NB4 (cell line): Measurements from ENCODE around the gene C1orf174.

ENCODE experiments used
- CTCF ChIP-seq: IDR thresholded peaks from one replicate; pipeline ENCODE4 v1.5.1; 2012; ENCODE audit warnings: low read depth, low read length
- MYC ChIP-seq: IDR thresholded peaks from 2 replicates; pipeline ENCODE4 v1.6.1; 2011; ENCODE audit warnings: low read depth, low read length
- POLR2A ChIP-seq: IDR thresholded peaks from 2 replicates; pipeline ENCODE4 v1.6.1; 2011; ENCODE audit warnings: mild to moderate bottlenecking; ENCODE audit not compliant: insufficient read length; ENCODE audit errors: extremely low read depth

- no peak for TF ChIP-seq CTCF
- no peak for TF ChIP-seq POLR2A
- TF ChIP-seq MYC, result no peak
Measured at GRCh38 chr1:3940754-3941345, 40.8 kb upstream of the C1orf174 start.
